A673 (cell line): Measurements from ENCODE around the gene AIM2. TPM values are rescaled to one million over a fixed set of nuclear protein-coding genes. Genes with fewer than 3 reads are reported as not detected.

ENCODE experiments used
- Bru-seq: library from RNA; stranded (reverse); fragments of 400-500 nt; gene quantifications from one replicate; lab custom pipeline; 2021; lab: Mats Ljungman, UMichigan
- BruChase-seq, 2 experiments: library from RNA; stranded (reverse); fragments of 400-500 nt; gene quantifications; one replicate each; lab custom pipeline; 2021; lab: Mats Ljungman, UMichigan
- BruUV-seq: library from RNA; stranded (reverse); fragments of 400-500 nt; replicated peaks from 2 replicates; lab custom pipeline; 2021; lab: Mats Ljungman, UMichigan
- CTCF ChIA-PET: fragments of 300-600 bp; sonication (Branson Sonifier 250); formaldehyde crosslinking; loops from one replicate; lab custom pipeline; 2022; ENCODE audit warnings: antibody characterized with exemption; lab: Charles Lee
- POLR2A ChIA-PET: fragments of 300-600 bp; sonication (Branson Sonifier 250); formaldehyde crosslinking; loops from one replicate; lab custom pipeline; 2022; ENCODE audit warnings: antibody characterized with exemption; ENCODE audit not compliant: low non-redundant PET; lab: Charles Lee
- DNase-seq: peaks from one replicate; pipeline ENCODE4 v3.0.0-alpha.2; 2015; ENCODE audit warnings: low spot score
- H3K27ac ChIP-seq: fragments of 200-600 bp; sonication (generic); 2 replicates; pipeline ENCODE4 v1.5.1; 2016; ENCODE audit warnings: mixed run types, low read depth, mild to moderate bottlenecking, mixed read lengths, antibody characterized with exemption, low read length; ENCODE audit not compliant: poor library complexity, severe bottlenecking
- H3K27me3 ChIP-seq: fragments of 200-600 bp; sonication (generic); replicated peaks from 2 replicates; pipeline ENCODE4 v1.6.1; 2017; ENCODE audit warnings: mixed run types, low read depth, mild to moderate bottlenecking, mixed read lengths, antibody characterized with exemption, low read length; ENCODE audit not compliant: insufficient read depth, poor library complexity
- H3K36me3 ChIP-seq: fragments of 200-600 bp; sonication (generic); 2 replicates; pipeline ENCODE4 v1.6.1; 2016; ENCODE audit warnings: mixed run types, mild to moderate bottlenecking, mixed read lengths, antibody characterized with exemption, low read length; ENCODE audit not compliant: insufficient read depth, poor library complexity, severe bottlenecking
- H3K4me1 ChIP-seq: fragments of 200-600 bp; sonication (generic); 2 replicates; pipeline ENCODE4 v1.6.1; 2017; ENCODE audit warnings: mixed run types, mild to moderate bottlenecking, mixed read lengths, antibody characterized with exemption, low read length; ENCODE audit not compliant: insufficient read depth, poor library complexity, severe bottlenecking
- H3K4me3 ChIP-seq: fragments of 200-600 bp; sonication (generic); 2 replicates; pipeline ENCODE4 v1.5.1; 2016; ENCODE audit warnings: low read depth, mixed run types, mild to moderate bottlenecking, mixed read lengths, low read length; ENCODE audit not compliant: poor library complexity, severe bottlenecking
- H3K9me3 ChIP-seq: fragments of 200-600 bp; sonication (generic); 2 replicates; pipeline ENCODE4 v1.6.1; 2016; ENCODE audit warnings: mixed run types, low read depth, mild to moderate bottlenecking, mixed read lengths, antibody characterized with exemption, low read length; ENCODE audit not compliant: poor library complexity, severe bottlenecking
- EZH2 ChIP-seq: fragments of 200-600 bp; sonication (generic); IDR thresholded peaks from 2 replicates; pipeline ENCODE4 v1.6.1; 2017; ENCODE audit warnings: borderline replicate concordance, low read depth, mild to moderate bottlenecking, mixed read lengths, antibody characterized with exemption, low read length; ENCODE audit not compliant: poor library complexity, severe bottlenecking
- intact Hi-C: fragments of 100-400 bp; cut with micrococcal nuclease; formaldehyde crosslinking; loops from one replicate; pipeline ENCODE4 v1.10.0; 2022; ENCODE audit not compliant: unreplicated experiment
- long read RNA-seq: library from polyadenylated mRNA; stranded (forward); transcript quantifications from one replicate; pipeline ENCODE4 v2.0.0, GENCODE V29; 2022
- total RNA-seq: library from RNA; stranded (reverse); gene quantifications from 2 replicates; pipeline ENCODE4 v1.2.3, GENCODE V29; 2021
- TF ChIP-seq, protein P1 (sequence below): fragments of 300-800, 200-600 bp; sonication (generic); conservative IDR thresholded peaks from 2 replicates; pipeline ENCODE4 v1.5.1; 2017; ENCODE audit warnings: low read depth, mild to moderate bottlenecking, antibody characterized with exemption, low read length, moderate library complexity, mixed read lengths

The AIM2 gene
- not detected in 2 replicates for total RNA-seq
- Bru-seq, nascent RNA = not detected
- BruChase-seq, experiment 1, labeled RNA remaining after a 2-hour chase = not detected
- not detected for BruChase-seq, experiment 2, labeled RNA remaining after a 6-hour chase
- long read RNA-seq = 0 reads

GRCh38 chr1:159076438-159077119, at the start of gene AIM2:
TSS of gene AIM2 (minus strand) at chr1:159076766. CDS start at chr1:159073499, 3,267 bp downstream.
- H3K4me3 ChIP-seq = no peak within 1 kb of the TSS
- H3K4me1 ChIP-seq = no peaks in the 10 kb centered on the region
- BruUV-seq = no TSS peak
- POLR2A ChIA-PET = no interaction called here
- H3K27ac ChIP-seq = no peak within 1 kb of the TSS
- intact Hi-C loops = loop anchor here (2.0 kb wide), 1 partner anchor 20 kb away; no protein-coding TSS in a partner anchor
- TF ChIP-seq, protein P1, sequence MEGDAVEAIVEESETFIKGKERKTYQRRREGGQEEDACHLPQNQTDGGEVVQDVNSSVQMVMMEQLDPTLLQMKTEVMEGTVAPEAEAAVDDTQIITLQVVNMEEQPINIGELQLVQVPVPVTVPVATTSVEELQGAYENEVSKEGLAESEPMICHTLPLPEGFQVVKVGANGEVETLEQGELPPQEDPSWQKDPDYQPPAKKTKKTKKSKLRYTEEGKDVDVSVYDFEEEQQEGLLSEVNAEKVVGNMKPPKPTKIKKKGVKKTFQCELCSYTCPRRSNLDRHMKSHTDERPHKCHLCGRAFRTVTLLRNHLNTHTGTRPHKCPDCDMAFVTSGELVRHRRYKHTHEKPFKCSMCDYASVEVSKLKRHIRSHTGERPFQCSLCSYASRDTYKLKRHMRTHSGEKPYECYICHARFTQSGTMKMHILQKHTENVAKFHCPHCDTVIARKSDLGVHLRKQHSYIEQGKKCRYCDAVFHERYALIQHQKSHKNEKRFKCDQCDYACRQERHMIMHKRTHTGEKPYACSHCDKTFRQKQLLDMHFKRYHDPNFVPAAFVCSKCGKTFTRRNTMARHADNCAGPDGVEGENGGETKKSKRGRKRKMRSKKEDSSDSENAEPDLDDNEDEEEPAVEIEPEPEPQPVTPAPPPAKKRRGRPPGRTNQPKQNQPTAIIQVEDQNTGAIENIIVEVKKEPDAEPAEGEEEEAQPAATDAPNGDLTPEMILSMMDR = no peak
- TF ChIP-seq EZH2 = no peak
- H3K36me3 ChIP-seq = no peaks in the 10 kb centered on the region
- no peaks in the 10 kb centered on the region for H3K9me3 ChIP-seq
- peaks cover 29% of the 10 kb centered on the region for H3K27me3 ChIP-seq
- DNase-seq = no peak
- CTCF ChIA-PET = no interaction called here

DNA sequence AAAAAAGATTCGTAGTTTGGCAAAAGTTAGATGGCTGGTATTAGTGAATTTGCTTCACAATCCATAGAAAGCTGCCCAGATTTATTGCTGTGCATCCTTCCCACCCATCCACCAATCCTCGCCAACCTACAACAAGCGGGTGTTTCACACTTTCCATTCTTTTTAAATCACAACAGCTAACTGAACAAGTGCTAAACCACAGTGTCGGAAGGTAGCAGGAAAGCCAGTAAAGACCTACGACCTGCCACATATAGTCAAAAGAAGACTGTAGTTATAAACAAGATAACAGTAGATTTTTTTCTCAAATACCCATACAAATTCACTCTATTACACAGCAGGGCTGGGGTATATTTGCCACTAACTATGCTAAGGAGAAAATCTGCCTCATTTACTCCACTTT, 47.0 kb upstream of the AIM2 start:
- Histone ChIP-seq H3K27me3 (peaks cover 48% of the 10 kb centered on the region), H3K36me3 (no peaks in the 10 kb centered on the region), H3K4me1 (no peaks in the 10 kb centered on the region), H3K27ac (no peak overlapping the region), H3K4me3 (no peak overlapping the region), H3K9me3 (no peaks in the 10 kb centered on the region)
- TF ChIP-seq, protein P1 = no peak
- POLR2A ChIA-PET = no interaction called here
- no peak for DNase-seq
- CTCF ChIA-PET = no interaction called here
- intact Hi-C loops = no loop called here
- BruUV-seq = no TSS peak

GRCh38 chr1:159122005-159122621, 45.5 kb upstream of the AIM2 start:
- TF ChIP-seq EZH2 = no peak
- TF ChIP-seq, protein P1 = no peak
- no peak overlapping the region for H3K4me3 ChIP-seq
- H3K27ac ChIP-seq = no peak overlapping the region
- no peak for DNase-seq
- no peaks in the 10 kb centered on the region for H3K4me1 ChIP-seq
- H3K9me3 ChIP-seq = no peaks in the 10 kb centered on the region
- CTCF ChIA-PET = no interaction called here
- BruUV-seq = no TSS peak
- intact Hi-C loops = no loop called here
- no peaks in the 10 kb centered on the region for H3K36me3 ChIP-seq
- POLR2A ChIA-PET = no interaction called here
- H3K27me3 ChIP-seq = peaks cover 57% of the 10 kb centered on the region
